ENCODE measurements around the gene GINS3. TPM values are rescaled to one million over a fixed set of nuclear protein-coding genes. Genes with fewer than 3 reads are reported as not detected.

The GINS3 gene
- total and polyA plus RNA-seq, 8 donors, result 0.56 to 2.0 (median 0.90) TPM

DNA sequence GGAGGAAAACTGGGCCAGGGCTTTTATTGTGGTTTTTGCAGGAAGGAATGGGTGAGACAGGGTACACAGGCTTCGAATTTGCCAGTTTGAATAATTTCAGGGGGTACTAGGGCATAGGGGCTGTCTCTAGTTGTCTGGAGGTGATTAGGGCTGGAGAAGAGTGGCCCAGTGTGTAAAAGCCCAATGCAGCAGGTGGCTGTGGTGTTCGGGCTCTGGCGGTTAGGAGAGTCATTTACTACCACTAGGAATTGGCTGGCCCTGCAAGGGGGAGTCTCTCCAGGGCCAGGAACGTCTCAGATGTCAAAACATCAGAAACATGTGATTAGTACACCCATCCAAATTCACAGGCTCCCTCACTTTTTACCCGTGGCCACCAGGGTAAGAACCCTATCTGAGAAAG lies 50.3 kb downstream of the GINS3 start:
- H3K36me3 ChIP-seq, result no peaks in the 10 kb centered on the region
- no peak for FAIRE-seq
- no peak overlapping the region for H3K27ac ChIP-seq
- 33 to 36% methylated on average over 5 of the region's 5 CpGs for WGBS, 2 donors
- no peak for ATAC-seq
- H3K4me3 ChIP-seq, result no peak overlapping the region
- H3K27me3 ChIP-seq, result no peaks in the 10 kb centered on the region
- TF ChIP-seq, protein P1, sequence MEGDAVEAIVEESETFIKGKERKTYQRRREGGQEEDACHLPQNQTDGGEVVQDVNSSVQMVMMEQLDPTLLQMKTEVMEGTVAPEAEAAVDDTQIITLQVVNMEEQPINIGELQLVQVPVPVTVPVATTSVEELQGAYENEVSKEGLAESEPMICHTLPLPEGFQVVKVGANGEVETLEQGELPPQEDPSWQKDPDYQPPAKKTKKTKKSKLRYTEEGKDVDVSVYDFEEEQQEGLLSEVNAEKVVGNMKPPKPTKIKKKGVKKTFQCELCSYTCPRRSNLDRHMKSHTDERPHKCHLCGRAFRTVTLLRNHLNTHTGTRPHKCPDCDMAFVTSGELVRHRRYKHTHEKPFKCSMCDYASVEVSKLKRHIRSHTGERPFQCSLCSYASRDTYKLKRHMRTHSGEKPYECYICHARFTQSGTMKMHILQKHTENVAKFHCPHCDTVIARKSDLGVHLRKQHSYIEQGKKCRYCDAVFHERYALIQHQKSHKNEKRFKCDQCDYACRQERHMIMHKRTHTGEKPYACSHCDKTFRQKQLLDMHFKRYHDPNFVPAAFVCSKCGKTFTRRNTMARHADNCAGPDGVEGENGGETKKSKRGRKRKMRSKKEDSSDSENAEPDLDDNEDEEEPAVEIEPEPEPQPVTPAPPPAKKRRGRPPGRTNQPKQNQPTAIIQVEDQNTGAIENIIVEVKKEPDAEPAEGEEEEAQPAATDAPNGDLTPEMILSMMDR (IDR thresholded peaks at IDR 0.05), result no peak
- no peak for DNase-seq
- H3K4me1 ChIP-seq, result no peaks in the 10 kb centered on the region
- intact Hi-C loops (cut with DNase I), result no loop called here
- H3K9me3 ChIP-seq, result no peaks in the 10 kb centered on the region

- intact Hi-C loops (cut with DNase I), result no loop called here
- Histone ChIP-seq H3K27me3 (no peaks in the 10 kb centered on the region), H3K4me3 (no peak overlapping the region), H3K4me1 (no peaks in the 10 kb centered on the region), H3K27ac (no peak overlapping the region), H3K9me3 (no peaks in the 10 kb centered on the region), H3K36me3 (no peaks in the 10 kb centered on the region)
- FAIRE-seq (no peak), DNase-seq (no peak), ATAC-seq (no peak)
- TF ChIP-seq, protein P1 (IDR thresholded peaks at IDR 0.05), result no peak
- 39 to 51% methylated on average over 4 of the region's 4 CpGs for WGBS, 2 donors
Measured at GRCh38 chr16:58443783-58444182, 51.5 kb downstream of the GINS3 start.

- Histone ChIP-seq H3K4me1 (no peaks in the 10 kb centered on the region), H3K4me3 (no peak overlapping the region), H3K36me3 (no peaks in the 10 kb centered on the region), H3K9me3 (no peaks in the 10 kb centered on the region), H3K27ac (no peak overlapping the region), H3K27me3 (no peaks in the 10 kb centered on the region)
- WGBS, 2 donors, result 70 to 74% methylated on average over 2 of the region's 2 CpGs
- intact Hi-C loops (cut with DNase I), result no loop called here
- TF ChIP-seq, protein P1 (IDR thresholded peaks at IDR 0.05), result no peak
- DNase-seq (no peak), FAIRE-seq (no peak), ATAC-seq (no peak)
Measured at GRCh38 chr16:58444265-58444664, 52.0 kb downstream of the GINS3 start.

DNA sequence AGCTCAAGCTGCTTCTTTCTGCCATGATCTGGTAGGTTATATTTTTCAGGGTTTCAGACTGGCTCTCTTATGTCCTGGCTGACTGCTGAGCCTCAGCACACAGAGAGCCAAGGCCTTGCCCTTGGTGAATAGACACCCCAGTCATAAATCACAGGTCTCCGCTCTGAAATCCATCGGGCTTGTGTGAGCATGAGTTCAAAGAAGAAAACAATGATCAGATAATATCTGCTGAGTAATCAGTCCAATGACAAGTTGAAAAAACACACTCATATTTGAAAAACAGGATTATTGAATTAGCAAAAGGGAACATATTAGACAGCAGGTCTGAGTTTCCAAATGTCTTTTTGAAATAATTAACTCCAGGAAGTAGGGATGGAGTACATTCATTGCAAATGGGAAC lies 56.6 kb downstream of the GINS3 start:
- no peaks in the 10 kb centered on the region for H3K9me3 ChIP-seq
- H3K36me3 ChIP-seq, result no peaks in the 10 kb centered on the region
- ATAC-seq (no peak), FAIRE-seq (no peak), DNase-seq (no peak)
- no peaks in the 10 kb centered on the region for H3K27me3 ChIP-seq
- no peak overlapping the region for H3K27ac ChIP-seq
- H3K4me3 ChIP-seq, result no peak overlapping the region
- intact Hi-C loops (cut with DNase I), result no loop called here
- WGBS, 2 donors, result 35 to 41% methylated on average over 2 of the region's 2 CpGs
- TF ChIP-seq, protein P1 (IDR thresholded peaks at IDR 0.05), result no peak
- no peaks in the 10 kb centered on the region for H3K4me1 ChIP-seq

DNA sequence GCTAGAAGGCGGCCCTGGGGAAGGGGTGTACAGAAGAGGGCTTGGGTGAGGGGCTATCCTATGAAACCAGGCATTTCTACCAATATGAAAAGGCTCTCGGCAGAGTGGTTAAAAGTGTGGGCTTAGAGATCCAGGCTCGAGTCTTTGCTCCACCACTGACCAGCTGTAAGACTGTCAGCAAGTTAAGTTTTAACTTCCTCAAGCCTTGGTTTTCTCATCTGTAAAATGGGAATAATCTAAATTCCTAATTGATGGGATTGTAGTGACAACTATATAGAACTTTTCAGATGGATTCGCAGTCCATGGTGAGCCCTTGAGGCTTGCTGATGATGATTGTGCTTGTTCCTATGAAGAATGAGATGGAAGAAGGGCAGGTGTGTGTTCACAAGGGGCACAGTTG lies 57.0 kb downstream of the GINS3 start:
- DNase-seq, result no peak
- intact Hi-C loops (cut with DNase I), result no loop called here
- 61 to 66% methylated on average over 4 of the region's 4 CpGs for WGBS, 2 donors
- H3K36me3 ChIP-seq, result no peaks in the 10 kb centered on the region
- H3K27me3 ChIP-seq, result no peaks in the 10 kb centered on the region
- H3K27ac ChIP-seq, result no peak overlapping the region
- H3K4me1 ChIP-seq, result no peaks in the 10 kb centered on the region
- H3K9me3 ChIP-seq, result no peaks in the 10 kb centered on the region
- FAIRE-seq, result no peak
- TF ChIP-seq, protein P1 (IDR thresholded peaks at IDR 0.05), result no peak
- H3K4me3 ChIP-seq, result no peak overlapping the region
- ATAC-seq, result no peak
